HCT116 (cell line): ENCODE results near the gene PLCB1. TPM values are rescaled to one million over a fixed set of nuclear protein-coding genes. Genes with fewer than 3 reads are reported as not detected.

Source experiments
- ATAC-seq: fragments of 200-7000 bp; cut with Tn5 transposase; 2 replicates; pipeline ENCODE4 v1.9.1; 2020; ENCODE audit warnings: mild to moderate bottlenecking, moderate library complexity
- BruUV-seq: library from RNA; stranded (reverse); fragments of 400-500 nt; replicated peaks from 2 replicates; lab custom pipeline; 2021; lab: Mats Ljungman, UMichigan
- CTCF ChIA-PET: fragments of 300-600 bp; sonication (Branson Sonifier 250); formaldehyde crosslinking; loops from one replicate; lab custom pipeline; 2021; ENCODE audit warnings: antibody characterized with exemption; lab: Charles Lee
- POLR2A ChIA-PET: fragments of 300-600, 350-600 bp; sonication (Branson Sonifier 250); formaldehyde crosslinking; loops from one replicate; lab custom pipeline; 2021; ENCODE audit warnings: antibody characterized with exemption; lab: Charles Lee
- RAD21 ChIA-PET, 2 experiments: fragments of 300-600 bp; sonication (Branson Sonifier 250); formaldehyde crosslinking; loops; one replicate each; lab custom pipeline; 2023; ENCODE audit warnings: low total read pairs in 2 of 2; ENCODE audit not compliant: uncharacterized antibody in 2 of 2, unreplicated experiment in 2 of 2, low non-redundant PET in 1 of 2; lab: Charles Lee
- DNase-seq: peaks from one replicate; pipeline ENCODE4 v3.0.0-alpha.2; 2010; ENCODE audit warnings: low read depth, low spot score
- H2AFZ ChIP-seq: fragments of 200-600 bp; shearing (Covaris generic), sonication (generic); 2 replicates; pipeline ENCODE4 v1.6.1; 2017; ENCODE audit warnings: low read depth, mixed run types, mixed read lengths, antibody characterized with exemption, low read length; ENCODE audit not compliant: poor library complexity, severe bottlenecking
- H3K27ac ChIP-seq: 2 replicates; pipeline ENCODE4 v1.5.1; 2012; ENCODE audit warnings: low read depth, low read length
- H3K27me3 ChIP-seq: fragments of 200-600 bp; sonication (generic); 2 replicates; pipeline ENCODE4 v1.6.1; 2016; ENCODE audit warnings: mixed run types, low read length, mixed read lengths; ENCODE audit not compliant: insufficient read depth
- H3K36me3 ChIP-seq, 2 experiments: fragments of 200-500 bp in 1 of 2; fragments of 200-600 bp in 1 of 2; sonication (Bioruptor generic) in 1 of 2; sonication (generic) in 1 of 2; 2 replicates each; pipeline versions ENCODE4 v1.5.1 to v1.6.1; 2014 to 2016; ENCODE audit warnings: low read length in 2 of 2, inconsistent platforms in 1 of 2, mixed read lengths in 1 of 2, mixed run types in 1 of 2; ENCODE audit not compliant: insufficient read depth in 2 of 2, control insufficient read depth in 1 of 2
- H3K4me1 ChIP-seq, 2 experiments: fragments of 200-600 bp in 1 of 2; sonication (generic) in 1 of 2; 2 replicates each; pipeline versions ENCODE4 v1.5.1 to v1.6.1; 2012 to 2017; ENCODE audit warnings: low read length in 2 of 2, inconsistent platforms in 1 of 2, mild to moderate bottlenecking in 1 of 2, mixed read lengths in 1 of 2, mixed run types in 1 of 2, moderate library complexity in 1 of 2; ENCODE audit not compliant: insufficient read depth in 2 of 2, control insufficient read depth in 1 of 2
- H3K4me2 ChIP-seq: fragments of 200-600 bp; sonication (generic); 2 replicates; pipeline ENCODE4 v1.6.1; 2017; ENCODE audit warnings: mixed run types, low read length, mixed read lengths
- H3K4me3 ChIP-seq, 2 experiments: fragments of 200-600 bp in 1 of 2; sonication (generic) in 1 of 2; replicated peaks in 1 of 2; 2 replicates each; pipeline ENCODE4 v1.5.1; 2011 to 2016; ENCODE audit warnings: low read length in 2 of 2, control low read depth in 1 of 2, low read depth in 1 of 2, mild to moderate bottlenecking in 1 of 2, mixed read lengths in 1 of 2, mixed run types in 1 of 2
- H3K79me2 ChIP-seq: fragments of 200-600 bp; sonication (generic); 2 replicates; pipeline ENCODE4 v1.6.1; 2017; ENCODE audit warnings: mild to moderate bottlenecking, mixed run types, low read length, moderate library complexity, mixed read lengths; ENCODE audit not compliant: insufficient read depth
- H3K9ac ChIP-seq: fragments of 200-600 bp; sonication (generic); 2 replicates; pipeline ENCODE4 v1.6.1; 2016; ENCODE audit warnings: low read length, mixed read lengths
- H3K9me2 ChIP-seq: fragments of 200-600 bp; sonication (generic), shearing (Covaris generic); 2 replicates; pipeline ENCODE4 v1.6.1; 2017; ENCODE audit warnings: mixed run types, mild to moderate bottlenecking, moderate library complexity; ENCODE audit not compliant: insufficient read depth
- H3K9me3 ChIP-seq, 2 experiments: fragments of 200-500 bp in 1 of 2; fragments of 200-600 bp in 1 of 2; sonication (Bioruptor generic) in 1 of 2; sonication (generic) in 1 of 2; 2 replicates each; pipeline ENCODE4 v1.6.1; 2014 to 2017; ENCODE audit warnings: low read length in 2 of 2, mixed read lengths in 2 of 2, inconsistent platforms in 1 of 2, low read depth in 1 of 2, mild to moderate bottlenecking in 1 of 2, mixed run types in 1 of 2, moderate library complexity in 1 of 2; ENCODE audit not compliant: control insufficient read depth in 1 of 2, insufficient read depth in 1 of 2
- H4K20me1 ChIP-seq: fragments of 200-600 bp; sonication (generic), shearing (Covaris generic); 2 replicates; pipeline ENCODE4 v1.6.1; 2017; ENCODE audit warnings: mixed run types, mild to moderate bottlenecking, moderate library complexity; ENCODE audit not compliant: insufficient read depth
- CBX3 ChIP-seq: IDR thresholded peaks from 2 replicates; pipeline ENCODE4 v1.6.1; 2012; ENCODE audit warnings: low read depth
- EZH2 ChIP-seq: fragments of 200-600 bp; sonication (generic); IDR thresholded peaks from 2 replicates; pipeline ENCODE4 v1.6.1; 2017; ENCODE audit warnings: antibody characterized with exemption, mixed run types
- JUND ChIP-seq: IDR thresholded peaks from 2 replicates; pipeline ENCODE4 v1.6.1; 2012
- POLR2AphosphoS5 ChIP-seq: IDR thresholded peaks from 2 replicates; pipeline ENCODE4 v1.6.1; 2011; ENCODE audit warnings: mild to moderate bottlenecking, low read depth, low read length, moderate library complexity
- RAD21 ChIP-seq: IDR thresholded peaks from 2 replicates; pipeline ENCODE4 v1.6.1; 2012; ENCODE audit warnings: low read depth, mild to moderate bottlenecking
- SIN3A ChIP-seq: IDR thresholded peaks from 2 replicates; pipeline ENCODE4 v1.6.1; 2012; ENCODE audit warnings: low read depth
- SP1 ChIP-seq: IDR thresholded peaks from 2 replicates; pipeline ENCODE4 v1.6.1; 2012; ENCODE audit warnings: low read depth
- SRF ChIP-seq: IDR thresholded peaks from 2 replicates; pipeline ENCODE4 v1.6.1; 2012; ENCODE audit warnings: low read depth
- intact Hi-C: fragments of 100-400 bp; cut with micrococcal nuclease; formaldehyde crosslinking; loops from 2 replicates; pipeline ENCODE4 v1.10.0; 2022
- total RNA-seq: library from RNA; stranded (reverse); gene quantifications from one replicate; pipeline ENCODE4 v1.2.1, GENCODE V29; 2021; ENCODE audit not compliant: unreplicated experiment
- TF ChIP-seq, protein P1 (sequence below), 3 experiments: fragments of 200-600 bp in 1 of 3; sonication (generic) in 1 of 3; IDR thresholded peaks in 2 of 3; conservative IDR thresholded peaks in 1 of 3; 2 replicates each; pipeline ENCODE4 v1.5.1; 2012 to 2017; ENCODE audit warnings: low read depth in 2 of 3, low read length in 2 of 3, antibody characterized with exemption in 1 of 3, borderline replicate concordance in 1 of 3, control low read depth in 1 of 3, mild to moderate bottlenecking in 1 of 3, mixed read lengths in 1 of 3, mixed run types in 1 of 3, moderate library complexity in 1 of 3; ENCODE audit not compliant: insufficient read depth in 1 of 3
- TF ChIP-seq, protein P2 (sequence below): IDR thresholded peaks from 2 replicates; pipeline ENCODE4 v1.6.1; 2012
- TF ChIP-seq, protein P3 (sequence below): IDR thresholded peaks from 2 replicates; pipeline ENCODE4 v1.6.1; 2012; ENCODE audit warnings: low read depth

Gene PLCB1
- total RNA-seq, 1 experiment from 2014 or later: 15.8 TPM

DNA sequence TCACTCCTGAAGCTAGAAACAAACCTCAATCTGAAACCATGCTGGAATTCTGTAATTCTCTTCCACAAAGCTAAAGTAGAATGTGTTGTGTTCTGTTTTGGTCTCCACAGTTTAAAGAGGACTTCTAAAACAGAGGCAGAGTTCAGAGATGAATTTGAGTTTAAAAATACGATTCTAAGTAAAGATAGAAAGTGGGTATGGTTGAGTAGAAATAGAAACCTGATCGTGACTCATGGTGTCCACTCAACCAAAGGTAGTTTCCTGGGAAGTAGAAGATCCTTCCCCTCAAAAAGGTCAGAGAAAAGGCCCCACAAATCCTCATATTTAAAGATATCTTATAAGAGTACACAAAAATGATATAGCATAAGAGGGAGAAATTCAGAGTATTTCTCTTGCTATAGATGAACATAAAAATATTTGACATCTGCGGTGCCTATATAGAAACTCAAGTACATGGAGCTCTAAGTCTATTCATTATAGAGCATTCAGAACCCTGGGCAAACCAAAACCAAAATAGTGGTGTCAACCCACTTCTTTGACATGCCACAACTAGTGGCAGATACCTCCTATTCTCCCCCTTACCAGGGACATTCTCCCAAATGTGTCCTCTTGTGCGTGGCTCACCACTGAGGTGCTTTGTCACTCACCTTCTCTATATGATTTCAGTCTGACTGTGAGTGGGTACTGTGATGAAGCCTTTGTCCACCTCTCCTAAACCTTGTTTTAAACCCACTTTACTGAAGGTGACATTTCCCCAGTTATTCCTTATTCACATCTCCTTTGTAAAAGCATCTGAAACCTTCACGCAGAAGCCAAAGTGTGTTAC lies 84.5 kb downstream of the PLCB1 start:
- no peak for TF ChIP-seq POLR2AphosphoS5
- TF ChIP-seq, protein P1, sequence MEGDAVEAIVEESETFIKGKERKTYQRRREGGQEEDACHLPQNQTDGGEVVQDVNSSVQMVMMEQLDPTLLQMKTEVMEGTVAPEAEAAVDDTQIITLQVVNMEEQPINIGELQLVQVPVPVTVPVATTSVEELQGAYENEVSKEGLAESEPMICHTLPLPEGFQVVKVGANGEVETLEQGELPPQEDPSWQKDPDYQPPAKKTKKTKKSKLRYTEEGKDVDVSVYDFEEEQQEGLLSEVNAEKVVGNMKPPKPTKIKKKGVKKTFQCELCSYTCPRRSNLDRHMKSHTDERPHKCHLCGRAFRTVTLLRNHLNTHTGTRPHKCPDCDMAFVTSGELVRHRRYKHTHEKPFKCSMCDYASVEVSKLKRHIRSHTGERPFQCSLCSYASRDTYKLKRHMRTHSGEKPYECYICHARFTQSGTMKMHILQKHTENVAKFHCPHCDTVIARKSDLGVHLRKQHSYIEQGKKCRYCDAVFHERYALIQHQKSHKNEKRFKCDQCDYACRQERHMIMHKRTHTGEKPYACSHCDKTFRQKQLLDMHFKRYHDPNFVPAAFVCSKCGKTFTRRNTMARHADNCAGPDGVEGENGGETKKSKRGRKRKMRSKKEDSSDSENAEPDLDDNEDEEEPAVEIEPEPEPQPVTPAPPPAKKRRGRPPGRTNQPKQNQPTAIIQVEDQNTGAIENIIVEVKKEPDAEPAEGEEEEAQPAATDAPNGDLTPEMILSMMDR (IDR thresholded peaks at IDR 0.05 in 2 of 3, conservative IDR thresholded peaks at IDR 0.05 in 1 of 3; ENCODE audit: borderline replicate concordance in 1 of 3, insufficient read depth in 1 of 3, low read depth in 2 of 3, low read length in 2 of 3): no peak
- no peaks in the 10 kb centered on the region for H4K20me1 ChIP-seq
- POLR2A ChIA-PET: no interaction called here
- H3K9ac ChIP-seq: no peak overlapping the region
- H3K9me3 ChIP-seq: no peaks in the 10 kb centered on the region
- RAD21 ChIA-PET: no interaction called here
- no peak for ATAC-seq
- H3K27me3 ChIP-seq: no peaks in the 10 kb centered on the region
- no peaks in the 10 kb centered on the region for H3K36me3 ChIP-seq
- CTCF ChIA-PET: no interaction called here
- no peak overlapping the region for H2AFZ ChIP-seq
- no peaks in the 10 kb centered on the region for H3K9me2 ChIP-seq
- H3K79me2 ChIP-seq: no peaks in the 10 kb centered on the region
- no peaks in the 10 kb centered on the region for H3K4me1 ChIP-seq
- no peak overlapping the region for H3K27ac ChIP-seq
- H3K4me2 ChIP-seq: no peak overlapping the region
- H3K4me3 ChIP-seq: no peak overlapping the region
- intact Hi-C loops: no loop called here
- no peak for DNase-seq
- no TSS peak for BruUV-seq

- intact Hi-C loops: no loop called here
- H3K9me2 ChIP-seq: no peaks in the 10 kb centered on the region
- POLR2A ChIA-PET: no interaction called here
- no peak overlapping the region for H3K4me2 ChIP-seq
- H3K79me2 ChIP-seq: no peaks in the 10 kb centered on the region
- H3K4me3 ChIP-seq: no peak overlapping the region
- no peaks in the 10 kb centered on the region for H3K27me3 ChIP-seq
- no peak overlapping the region for H3K9ac ChIP-seq
- no peak for ATAC-seq
- CTCF ChIA-PET: no interaction called here
- BruUV-seq: no TSS peak
- H3K9me3 ChIP-seq: no peaks in the 10 kb centered on the region
- no peaks in the 10 kb centered on the region for H3K36me3 ChIP-seq
- no peaks in the 10 kb centered on the region for H4K20me1 ChIP-seq
- H2AFZ ChIP-seq: no peak overlapping the region
- DNase-seq: no peak
- no peaks in the 10 kb centered on the region for H3K4me1 ChIP-seq
- RAD21 ChIA-PET: no interaction called here
- H3K27ac ChIP-seq: no peak overlapping the region
- TF ChIP-seq SP1: no peak
- no peak for TF ChIP-seq SIN3A
- TF ChIP-seq CBX3: no peak
- TF ChIP-seq, protein P2, sequence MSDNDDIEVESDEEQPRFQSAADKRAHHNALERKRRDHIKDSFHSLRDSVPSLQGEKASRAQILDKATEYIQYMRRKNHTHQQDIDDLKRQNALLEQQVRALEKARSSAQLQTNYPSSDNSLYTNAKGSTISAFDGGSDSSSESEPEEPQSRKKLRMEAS: no peak
- no peak for TF ChIP-seq EZH2
- TF ChIP-seq, protein P3, sequence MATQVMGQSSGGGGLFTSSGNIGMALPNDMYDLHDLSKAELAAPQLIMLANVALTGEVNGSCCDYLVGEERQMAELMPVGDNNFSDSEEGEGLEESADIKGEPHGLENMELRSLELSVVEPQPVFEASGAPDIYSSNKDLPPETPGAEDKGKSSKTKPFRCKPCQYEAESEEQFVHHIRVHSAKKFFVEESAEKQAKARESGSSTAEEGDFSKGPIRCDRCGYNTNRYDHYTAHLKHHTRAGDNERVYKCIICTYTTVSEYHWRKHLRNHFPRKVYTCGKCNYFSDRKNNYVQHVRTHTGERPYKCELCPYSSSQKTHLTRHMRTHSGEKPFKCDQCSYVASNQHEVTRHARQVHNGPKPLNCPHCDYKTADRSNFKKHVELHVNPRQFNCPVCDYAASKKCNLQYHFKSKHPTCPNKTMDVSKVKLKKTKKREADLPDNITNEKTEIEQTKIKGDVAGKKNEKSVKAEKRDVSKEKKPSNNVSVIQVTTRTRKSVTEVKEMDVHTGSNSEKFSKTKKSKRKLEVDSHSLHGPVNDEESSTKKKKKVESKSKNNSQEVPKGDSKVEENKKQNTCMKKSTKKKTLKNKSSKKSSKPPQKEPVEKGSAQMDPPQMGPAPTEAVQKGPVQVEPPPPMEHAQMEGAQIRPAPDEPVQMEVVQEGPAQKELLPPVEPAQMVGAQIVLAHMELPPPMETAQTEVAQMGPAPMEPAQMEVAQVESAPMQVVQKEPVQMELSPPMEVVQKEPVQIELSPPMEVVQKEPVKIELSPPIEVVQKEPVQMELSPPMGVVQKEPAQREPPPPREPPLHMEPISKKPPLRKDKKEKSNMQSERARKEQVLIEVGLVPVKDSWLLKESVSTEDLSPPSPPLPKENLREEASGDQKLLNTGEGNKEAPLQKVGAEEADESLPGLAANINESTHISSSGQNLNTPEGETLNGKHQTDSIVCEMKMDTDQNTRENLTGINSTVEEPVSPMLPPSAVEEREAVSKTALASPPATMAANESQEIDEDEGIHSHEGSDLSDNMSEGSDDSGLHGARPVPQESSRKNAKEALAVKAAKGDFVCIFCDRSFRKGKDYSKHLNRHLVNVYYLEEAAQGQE: no peak
- no peak for TF ChIP-seq POLR2AphosphoS5
- TF ChIP-seq, protein P1 (IDR thresholded peaks at IDR 0.05 in 2 of 3, conservative IDR thresholded peaks at IDR 0.05 in 1 of 3; ENCODE audit: borderline replicate concordance in 1 of 3, insufficient read depth in 1 of 3, low read depth in 2 of 3, low read length in 2 of 3): no peak
- no peak for TF ChIP-seq SRF
- no peak for TF ChIP-seq JUND
- TF ChIP-seq RAD21: no peak
These were observed 86.8 kb downstream of the PLCB1 start for GRCh38 chr20:8218861-8219260.
